ENCODE results near the gene MMAB. TPM values are rescaled to one million over a fixed set of nuclear protein-coding genes. Genes with fewer than 3 reads are reported as not detected.

MMAB gene
- total RNA-seq, 1 donor from 2014 or later = 55.4 TPM

DNA sequence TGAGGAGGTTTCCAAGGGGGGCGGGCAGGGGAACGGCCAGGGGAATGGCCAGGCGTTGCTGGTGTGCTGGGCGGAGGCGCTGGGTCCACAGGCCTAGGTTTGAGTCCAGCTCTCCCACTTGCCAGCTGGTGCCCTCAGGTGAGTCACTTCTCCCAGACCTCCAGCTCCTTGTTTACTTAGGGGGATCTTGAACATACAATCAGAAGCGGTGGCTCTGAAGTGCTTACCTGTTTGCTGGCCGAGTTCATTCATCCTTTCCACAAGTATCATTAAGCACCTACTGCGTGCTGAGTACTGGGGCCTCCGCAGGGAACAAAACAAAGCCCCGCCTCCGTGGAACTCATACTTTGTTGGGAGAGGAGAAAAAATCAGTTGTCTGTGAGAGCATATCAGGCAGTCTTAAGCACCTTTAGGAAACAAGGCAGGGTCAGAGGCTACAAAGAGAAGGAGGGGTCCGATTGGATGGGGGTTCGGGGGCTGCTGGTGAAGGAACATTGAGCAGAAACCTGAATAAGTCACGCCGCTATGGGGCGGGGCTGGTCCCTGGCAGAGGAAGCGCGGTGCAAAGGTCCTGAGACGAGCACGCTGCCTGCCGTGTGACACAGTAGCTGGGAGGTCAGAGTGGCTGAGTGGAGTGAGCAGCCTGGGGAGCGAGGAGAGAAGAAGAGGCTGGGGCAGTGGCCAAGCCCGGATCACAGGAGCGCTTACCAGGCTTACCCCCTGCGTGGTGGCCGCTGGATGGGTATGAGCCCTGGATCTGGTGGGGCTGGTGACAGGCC lies 15.3 kb upstream of the MMAB start:
- TF ChIP-seq, protein P1, sequence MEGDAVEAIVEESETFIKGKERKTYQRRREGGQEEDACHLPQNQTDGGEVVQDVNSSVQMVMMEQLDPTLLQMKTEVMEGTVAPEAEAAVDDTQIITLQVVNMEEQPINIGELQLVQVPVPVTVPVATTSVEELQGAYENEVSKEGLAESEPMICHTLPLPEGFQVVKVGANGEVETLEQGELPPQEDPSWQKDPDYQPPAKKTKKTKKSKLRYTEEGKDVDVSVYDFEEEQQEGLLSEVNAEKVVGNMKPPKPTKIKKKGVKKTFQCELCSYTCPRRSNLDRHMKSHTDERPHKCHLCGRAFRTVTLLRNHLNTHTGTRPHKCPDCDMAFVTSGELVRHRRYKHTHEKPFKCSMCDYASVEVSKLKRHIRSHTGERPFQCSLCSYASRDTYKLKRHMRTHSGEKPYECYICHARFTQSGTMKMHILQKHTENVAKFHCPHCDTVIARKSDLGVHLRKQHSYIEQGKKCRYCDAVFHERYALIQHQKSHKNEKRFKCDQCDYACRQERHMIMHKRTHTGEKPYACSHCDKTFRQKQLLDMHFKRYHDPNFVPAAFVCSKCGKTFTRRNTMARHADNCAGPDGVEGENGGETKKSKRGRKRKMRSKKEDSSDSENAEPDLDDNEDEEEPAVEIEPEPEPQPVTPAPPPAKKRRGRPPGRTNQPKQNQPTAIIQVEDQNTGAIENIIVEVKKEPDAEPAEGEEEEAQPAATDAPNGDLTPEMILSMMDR (IDR thresholded peaks at IDR 0.05; ENCODE audit: borderline replicate concordance) = no peak
- intact Hi-C loops (cut with micrococcal nuclease) = no loop called here
- no peaks in the 10 kb centered on the region for H3K9me3 ChIP-seq (replicated peaks)
- H3K27ac ChIP-seq (replicated peaks) = no peak overlapping the region
- H3K4me1 ChIP-seq = peaks cover 12% of the 10 kb centered on the region
- H3K27me3 ChIP-seq (ENCODE audit: low read depth) = no peaks in the 10 kb centered on the region
- DNase-seq = no peak
- no peak overlapping the region for H3K4me3 ChIP-seq
- H3K36me3 ChIP-seq = peaks cover 43% of the 10 kb centered on the region

DNA sequence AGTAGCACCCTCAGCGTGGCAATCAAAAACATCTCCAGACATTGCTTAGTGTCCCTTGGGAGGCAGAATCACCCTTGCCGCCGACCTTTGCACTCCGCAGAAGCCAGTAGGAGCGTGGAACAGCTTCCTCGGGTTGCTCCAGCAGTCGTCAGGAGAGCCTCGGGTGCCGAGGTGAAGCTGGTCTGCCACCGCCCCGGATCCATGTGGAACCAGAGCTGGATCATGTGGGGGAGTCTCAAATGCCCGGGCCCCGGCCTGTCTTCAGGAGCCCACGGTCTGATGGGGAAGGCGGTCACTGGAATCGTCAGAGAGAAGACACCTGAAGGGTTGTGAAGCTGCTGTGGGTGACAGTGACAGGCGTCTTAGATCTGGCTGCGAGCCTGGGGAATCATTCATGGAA lies 14.6 kb upstream of the MMAB start:
- Histone ChIP-seq H3K36me3 (peaks cover 45% of the 10 kb centered on the region), H3K27me3 (ENCODE audit: low read depth) (no peaks in the 10 kb centered on the region), H3K27ac (replicated peaks) (no peak overlapping the region), H3K4me1 (peaks cover 7% of the 10 kb centered on the region), H3K4me3 (no peak overlapping the region), H3K9me3 (replicated peaks) (no peaks in the 10 kb centered on the region)
- DNase-seq = no peak
- TF ChIP-seq, protein P1 (IDR thresholded peaks at IDR 0.05; ENCODE audit: borderline replicate concordance) = no peak
- intact Hi-C loops (cut with micrococcal nuclease) = no loop called here

- Histone ChIP-seq H3K4me3 (no peak overlapping the region), H3K4me1 (no peaks in the 10 kb centered on the region), H3K27me3 (ENCODE audit: low read depth) (no peaks in the 10 kb centered on the region), H3K27ac (replicated peaks) (no peak overlapping the region), H3K36me3 (peaks cover 57% of the 10 kb centered on the region), H3K9me3 (replicated peaks) (no peaks in the 10 kb centered on the region)
- intact Hi-C loops (cut with micrococcal nuclease) = no loop called here
- no peak for DNase-seq
- TF ChIP-seq, protein P1 (IDR thresholded peaks at IDR 0.05; ENCODE audit: borderline replicate concordance) = no peak
Observed at GRCh38 chr12:109586385-109587296, 13.3 kb upstream of the MMAB start.

- Histone ChIP-seq H3K4me1 (no peaks in the 10 kb centered on the region), H3K27ac (replicated peaks) (no peak overlapping the region), H3K9me3 (replicated peaks) (no peaks in the 10 kb centered on the region), H3K4me3 (no peak overlapping the region), H3K36me3 (peaks cover 81% of the 10 kb centered on the region), H3K27me3 (ENCODE audit: low read depth) (no peaks in the 10 kb centered on the region)
- TF ChIP-seq, protein P1 (IDR thresholded peaks at IDR 0.05; ENCODE audit: borderline replicate concordance) = no peak
- intact Hi-C loops (cut with micrococcal nuclease) = no loop called here
- DNase-seq = no peak
Observed at GRCh38 chr12:109583733-109584132, 10.4 kb upstream of the MMAB start.

DNA sequence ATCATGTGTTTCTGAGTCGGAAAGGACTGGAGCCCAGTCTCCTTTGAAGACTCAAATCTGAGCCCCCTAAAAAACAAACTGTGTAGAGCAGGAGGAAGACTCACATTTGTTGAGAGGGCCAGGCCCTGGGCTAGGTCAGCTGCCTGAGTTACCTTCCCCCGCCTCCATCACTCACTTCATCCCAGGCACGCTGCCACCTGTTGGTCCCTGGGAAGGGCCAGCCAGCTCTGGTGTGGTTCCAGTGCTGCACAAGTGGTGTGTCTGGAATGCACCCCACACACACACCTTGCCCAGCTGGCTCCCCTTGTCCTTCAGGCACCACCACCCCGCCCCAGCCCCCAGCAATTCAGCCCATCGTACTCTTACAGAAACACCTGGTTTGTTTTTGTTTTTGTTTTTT lies 9.3 kb upstream of the MMAB start:
- Histone ChIP-seq H3K4me3 (no peak overlapping the region), H3K4me1 (no peaks in the 10 kb centered on the region), H3K27ac (replicated peaks) (no peak overlapping the region), H3K27me3 (ENCODE audit: low read depth) (no peaks in the 10 kb centered on the region), H3K36me3 (peaks cover 83% of the 10 kb centered on the region), H3K9me3 (replicated peaks) (no peaks in the 10 kb centered on the region)
- intact Hi-C loops (cut with micrococcal nuclease) = no loop called here
- TF ChIP-seq, protein P1 (IDR thresholded peaks at IDR 0.05; ENCODE audit: borderline replicate concordance) = no peak
- DNase-seq = peak; percentile 56

All from left ventricle myocardium inferior (tissue), 1 donor.